ENCODE measurements around the gene CABP4.

CABP4 gene

DNA sequence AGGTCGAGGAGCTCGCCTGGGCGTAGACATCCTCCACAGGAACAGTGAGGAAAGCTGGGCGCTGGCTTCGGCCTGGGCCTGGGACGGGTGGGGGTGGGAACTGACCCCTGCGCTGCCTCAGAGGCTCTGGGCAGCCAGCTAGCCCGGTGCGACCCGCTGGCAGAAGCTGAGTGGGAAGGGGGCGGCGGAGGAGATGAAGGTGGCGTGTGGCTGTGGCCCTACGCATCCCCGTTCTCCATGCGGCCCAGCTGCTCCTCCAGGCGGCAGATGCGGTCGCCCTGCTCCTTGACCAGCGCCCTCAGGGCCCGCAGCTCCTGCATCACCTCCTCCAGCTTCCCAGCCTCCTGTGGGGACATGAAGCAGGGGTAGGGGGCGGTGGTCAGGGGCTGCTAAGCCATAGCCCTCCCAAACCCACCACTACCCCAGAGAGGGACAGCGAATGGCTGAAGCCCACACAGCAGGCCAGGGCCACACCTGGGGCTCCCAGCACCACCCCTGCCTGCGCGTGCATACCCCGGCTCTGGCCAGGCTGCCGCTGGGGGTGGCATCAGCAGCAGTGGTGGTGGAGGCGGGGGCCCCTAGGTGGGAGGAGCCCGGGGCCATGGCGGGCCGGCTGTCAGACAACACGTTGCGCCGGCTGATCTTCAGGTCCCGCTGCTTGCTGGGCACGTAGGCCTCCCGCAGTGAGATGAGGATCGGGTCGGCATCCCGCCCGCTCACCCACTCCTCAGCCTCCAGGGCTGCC lies 16.8 kb upstream of the CABP4 start:
- H3K27ac ChIP-seq: no peak overlapping the region
- no peaks in the 10 kb centered on the region for H3K27me3 ChIP-seq (ENCODE audit: control insufficient read depth, insufficient read depth, low read length)
- H3K79me2 ChIP-seq: no peaks in the 10 kb centered on the region
- H3K9ac ChIP-seq: no peak overlapping the region
- H3K4me3 ChIP-seq (ENCODE audit: low read depth, low read length): no peak overlapping the region
- no peak overlapping the region for H3K4me2 ChIP-seq (ENCODE audit: low read length)
- no peak overlapping the region for H2AFZ ChIP-seq
- H3K9me3 ChIP-seq (ENCODE audit: control insufficient read depth, low read length): no peaks in the 10 kb centered on the region
- no peaks in the 10 kb centered on the region for H3K4me1 ChIP-seq
- H3K36me3 ChIP-seq (ENCODE audit: control insufficient read depth, insufficient read depth, low read length): no peaks in the 10 kb centered on the region
- TF ChIP-seq, protein P1, sequence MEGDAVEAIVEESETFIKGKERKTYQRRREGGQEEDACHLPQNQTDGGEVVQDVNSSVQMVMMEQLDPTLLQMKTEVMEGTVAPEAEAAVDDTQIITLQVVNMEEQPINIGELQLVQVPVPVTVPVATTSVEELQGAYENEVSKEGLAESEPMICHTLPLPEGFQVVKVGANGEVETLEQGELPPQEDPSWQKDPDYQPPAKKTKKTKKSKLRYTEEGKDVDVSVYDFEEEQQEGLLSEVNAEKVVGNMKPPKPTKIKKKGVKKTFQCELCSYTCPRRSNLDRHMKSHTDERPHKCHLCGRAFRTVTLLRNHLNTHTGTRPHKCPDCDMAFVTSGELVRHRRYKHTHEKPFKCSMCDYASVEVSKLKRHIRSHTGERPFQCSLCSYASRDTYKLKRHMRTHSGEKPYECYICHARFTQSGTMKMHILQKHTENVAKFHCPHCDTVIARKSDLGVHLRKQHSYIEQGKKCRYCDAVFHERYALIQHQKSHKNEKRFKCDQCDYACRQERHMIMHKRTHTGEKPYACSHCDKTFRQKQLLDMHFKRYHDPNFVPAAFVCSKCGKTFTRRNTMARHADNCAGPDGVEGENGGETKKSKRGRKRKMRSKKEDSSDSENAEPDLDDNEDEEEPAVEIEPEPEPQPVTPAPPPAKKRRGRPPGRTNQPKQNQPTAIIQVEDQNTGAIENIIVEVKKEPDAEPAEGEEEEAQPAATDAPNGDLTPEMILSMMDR (IDR thresholded peaks at IDR 0.05): no peak

DNA sequence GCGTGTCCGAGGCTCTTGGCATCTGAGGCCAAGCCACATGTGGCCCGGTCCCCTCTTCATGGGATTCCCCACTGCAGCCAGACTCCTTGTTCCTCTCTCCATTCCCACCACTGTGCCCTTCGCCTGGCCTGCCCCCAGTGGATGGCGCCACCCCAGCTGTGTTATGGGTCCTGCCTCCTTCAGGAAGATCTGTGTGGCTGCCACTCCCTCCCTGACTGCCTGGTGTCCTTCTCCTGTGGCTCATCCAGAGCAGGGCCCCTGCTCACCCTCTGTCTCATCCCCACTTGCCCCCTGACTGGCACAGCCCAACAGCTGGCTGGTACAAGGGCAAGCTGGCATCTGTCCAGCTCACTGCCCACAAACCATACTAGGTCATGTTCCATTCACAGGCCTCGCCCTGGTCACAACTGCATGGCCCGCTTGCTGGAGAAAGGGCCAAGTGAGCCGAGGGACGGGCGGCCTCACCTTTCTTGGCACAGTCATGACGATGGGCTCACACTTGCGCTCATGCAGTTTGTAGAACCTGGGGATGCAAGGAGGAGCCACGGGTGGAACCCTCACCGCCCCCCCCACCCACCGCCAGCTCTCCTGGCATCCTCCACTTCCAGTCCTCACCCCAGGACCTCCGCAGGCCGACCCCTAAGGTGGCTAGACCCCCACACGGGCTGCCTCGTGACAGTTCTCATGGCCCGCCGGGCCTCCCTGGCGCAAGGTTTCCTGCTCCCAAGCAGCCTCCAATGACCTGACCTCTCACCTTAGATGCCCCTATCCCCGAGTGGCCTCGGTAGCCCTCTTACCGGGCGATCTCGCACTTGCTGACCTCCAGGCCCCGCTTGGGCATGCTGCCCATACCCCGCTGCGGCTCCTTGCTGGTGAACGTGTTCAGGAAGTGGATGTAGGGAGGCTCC lies 15.6 kb upstream of the CABP4 start:
- no peaks in the 10 kb centered on the region for H3K9me3 ChIP-seq (ENCODE audit: control insufficient read depth, low read length)
- H3K4me3 ChIP-seq (ENCODE audit: low read depth, low read length): no peak overlapping the region
- TF ChIP-seq, protein P1 (IDR thresholded peaks at IDR 0.05): no peak
- H2AFZ ChIP-seq: no peak overlapping the region
- H3K79me2 ChIP-seq: no peaks in the 10 kb centered on the region
- H3K27ac ChIP-seq: no peak overlapping the region
- no peaks in the 10 kb centered on the region for H3K4me1 ChIP-seq
- H3K4me2 ChIP-seq (ENCODE audit: low read length): no peak overlapping the region
- no peak overlapping the region for H3K9ac ChIP-seq
- H3K27me3 ChIP-seq (ENCODE audit: control insufficient read depth, insufficient read depth, low read length): no peaks in the 10 kb centered on the region
- H3K36me3 ChIP-seq (ENCODE audit: control insufficient read depth, insufficient read depth, low read length): no peaks in the 10 kb centered on the region

DNA sequence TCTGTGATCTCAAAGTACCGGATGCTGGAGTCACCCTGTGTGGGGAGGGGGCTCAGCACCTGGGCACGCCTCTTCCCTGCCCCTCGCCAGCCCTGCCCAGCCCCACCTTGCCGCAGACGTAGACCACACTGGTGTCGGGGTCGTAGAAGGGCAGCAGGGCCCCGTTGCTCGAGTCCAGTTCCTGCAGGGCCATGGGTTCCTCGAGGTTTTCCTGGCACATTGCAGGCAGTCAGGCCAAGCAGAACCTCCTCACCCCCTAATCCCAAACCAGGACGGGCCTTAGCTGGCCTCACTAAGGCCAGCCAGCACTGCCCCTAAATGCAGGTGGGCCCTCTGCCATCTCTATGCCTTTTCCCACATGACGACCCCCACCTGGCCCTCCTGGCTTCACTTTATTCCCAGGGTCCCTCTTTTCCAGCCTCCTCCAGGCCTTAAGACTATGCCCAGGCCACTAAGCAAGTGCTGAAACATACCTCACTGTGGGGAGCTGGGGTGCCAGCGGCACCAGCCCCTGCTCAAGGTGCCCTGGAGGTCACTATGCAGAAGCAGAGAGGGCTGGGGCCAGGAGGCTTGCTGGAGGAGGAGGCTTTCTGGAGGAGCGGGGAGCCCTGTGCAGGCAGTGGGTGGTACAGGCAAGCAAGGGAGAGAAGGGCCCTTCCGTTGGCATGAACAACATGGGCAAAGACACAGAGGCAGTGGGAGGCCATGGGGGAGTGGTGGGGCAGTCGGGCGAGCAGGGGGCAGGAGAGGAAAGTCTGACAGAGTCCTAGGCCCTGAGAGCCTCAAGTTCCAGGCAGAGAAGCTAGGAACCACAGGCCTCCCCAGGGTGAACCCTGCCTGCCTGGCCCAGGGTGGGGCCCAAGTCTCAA lies 14.7 kb upstream of the CABP4 start:
- H3K36me3 ChIP-seq (ENCODE audit: control insufficient read depth, insufficient read depth, low read length): no peaks in the 10 kb centered on the region
- no peak overlapping the region for H2AFZ ChIP-seq
- H3K27me3 ChIP-seq (ENCODE audit: control insufficient read depth, insufficient read depth, low read length): no peaks in the 10 kb centered on the region
- H3K4me1 ChIP-seq: no peaks in the 10 kb centered on the region
- no peak overlapping the region for H3K27ac ChIP-seq
- TF ChIP-seq, protein P1 (IDR thresholded peaks at IDR 0.05): no peak
- no peaks in the 10 kb centered on the region for H3K79me2 ChIP-seq
- no peak overlapping the region for H3K9ac ChIP-seq
- H3K9me3 ChIP-seq (ENCODE audit: control insufficient read depth, low read length): no peaks in the 10 kb centered on the region
- H3K4me3 ChIP-seq (ENCODE audit: low read depth, low read length): no peak overlapping the region
- no peak overlapping the region for H3K4me2 ChIP-seq (ENCODE audit: low read length)

DNA sequence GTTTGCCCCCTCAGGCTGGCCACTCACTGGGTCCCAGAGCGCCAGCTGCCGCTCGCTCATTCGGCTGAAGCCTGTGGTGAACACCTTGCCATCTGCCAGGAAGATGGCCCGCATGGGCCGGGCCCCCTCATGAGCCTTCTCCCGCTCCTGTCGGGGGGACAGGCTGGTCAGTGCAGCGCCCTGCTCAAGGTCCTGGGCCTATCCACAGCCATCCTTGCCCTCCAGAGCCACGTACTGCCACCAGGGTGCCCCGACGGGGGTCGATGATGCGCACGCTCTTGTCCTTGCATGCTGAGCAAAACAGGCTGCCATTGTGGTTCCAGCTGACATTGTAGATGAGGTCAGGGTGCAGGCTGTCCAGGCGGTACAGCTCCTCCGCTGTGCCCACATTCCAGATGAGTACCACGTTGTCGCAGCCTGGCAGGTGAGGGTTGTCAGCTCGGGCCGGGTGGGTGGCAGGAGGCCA lies 14.0 kb upstream of the CABP4 start:
- no peaks in the 10 kb centered on the region for H3K4me1 ChIP-seq
- no peak overlapping the region for H3K4me3 ChIP-seq (ENCODE audit: low read depth, low read length)

More for the DNA sequence above, 14.0 kb upstream of the CABP4 start:
- TF ChIP-seq, protein P1 (IDR thresholded peaks at IDR 0.05): no peak
- no peak overlapping the region for H3K4me2 ChIP-seq (ENCODE audit: low read length)
- H3K9ac ChIP-seq: no peak overlapping the region
- H3K9me3 ChIP-seq (ENCODE audit: control insufficient read depth, low read length): no peaks in the 10 kb centered on the region
- no peaks in the 10 kb centered on the region for H3K27me3 ChIP-seq (ENCODE audit: control insufficient read depth, insufficient read depth, low read length)
- H3K27ac ChIP-seq: no peak overlapping the region
- H3K36me3 ChIP-seq (ENCODE audit: control insufficient read depth, insufficient read depth, low read length): no peaks in the 10 kb centered on the region
- no peaks in the 10 kb centered on the region for H3K79me2 ChIP-seq
- no peak overlapping the region for H2AFZ ChIP-seq

Data from parathyroid adenoma (tissue), 2 donors.